Measurements from ENCODE around the gene SPRR3.

Gene SPRR3, protein sequence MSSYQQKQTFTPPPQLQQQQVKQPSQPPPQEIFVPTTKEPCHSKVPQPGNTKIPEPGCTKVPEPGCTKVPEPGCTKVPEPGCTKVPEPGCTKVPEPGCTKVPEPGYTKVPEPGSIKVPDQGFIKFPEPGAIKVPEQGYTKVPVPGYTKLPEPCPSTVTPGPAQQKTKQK

DNA sequence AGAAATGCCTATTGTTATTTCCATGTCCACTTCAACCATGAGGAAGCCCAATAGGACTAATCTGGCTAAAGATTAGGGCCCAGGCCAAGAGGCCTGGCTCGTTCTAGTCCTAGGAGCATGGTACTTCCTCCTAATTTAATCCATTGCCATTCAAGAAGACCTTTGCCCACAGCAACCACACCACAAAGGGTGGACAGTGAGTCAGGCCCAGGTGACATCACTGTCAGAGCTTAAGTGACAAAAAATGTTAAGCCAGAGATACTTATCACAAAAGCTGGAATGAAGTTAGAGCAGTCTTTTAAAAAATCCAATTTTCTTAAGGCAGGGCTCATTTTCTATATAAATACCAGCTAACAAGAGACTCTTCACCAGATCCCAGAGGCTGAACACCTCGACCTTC is at the start of gene SPRR3:
Gene SPRR3, plus strand, starts transcription at position 368 of the 400 bp plus-strand sequence. CDS start 1,272 bp downstream, outside the sequence.
- DNase-seq, result no peak

DNA sequence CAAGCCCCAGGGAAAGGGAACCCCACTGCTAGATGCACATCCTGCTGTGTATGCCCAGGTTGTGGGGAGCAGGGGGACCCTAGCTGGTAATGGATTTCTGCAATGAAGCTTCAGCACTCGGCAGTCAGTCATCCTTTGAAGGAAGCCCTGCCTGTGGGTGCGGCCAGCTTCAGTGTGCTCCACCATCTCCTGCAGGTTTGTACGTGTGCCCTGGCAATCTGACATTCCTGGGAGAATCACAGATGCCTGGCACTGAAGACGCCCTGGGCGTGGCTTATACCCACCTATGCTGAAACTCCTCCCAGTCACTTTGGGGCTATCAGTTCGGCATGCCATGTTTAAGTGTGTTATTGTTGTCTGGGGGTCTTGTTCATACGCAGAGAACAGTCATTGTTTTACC is 47.8 kb upstream of the SPRR3 start:
- DNase-seq, result no peak

DNA sequence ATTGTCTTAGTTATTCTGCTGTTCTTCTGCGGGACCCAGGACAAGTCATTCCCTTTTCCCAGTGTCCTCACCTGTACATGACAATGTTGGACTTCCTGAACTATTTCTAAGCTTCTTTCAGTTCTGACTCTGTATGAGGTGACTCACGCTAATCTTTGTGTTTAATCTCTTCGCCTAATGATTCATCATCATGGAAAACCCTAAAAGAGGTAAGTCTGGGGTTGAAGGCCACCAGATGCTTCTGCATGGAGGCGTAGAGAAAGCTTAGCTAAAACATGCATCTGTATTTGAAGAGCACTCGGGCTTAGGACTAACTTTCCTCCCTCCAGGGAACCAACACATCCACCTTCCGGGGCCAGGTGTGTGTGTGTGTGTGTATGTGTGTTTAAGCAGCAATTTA is 47.1 kb upstream of the SPRR3 start:
- DNase-seq, result no peak

DNA sequence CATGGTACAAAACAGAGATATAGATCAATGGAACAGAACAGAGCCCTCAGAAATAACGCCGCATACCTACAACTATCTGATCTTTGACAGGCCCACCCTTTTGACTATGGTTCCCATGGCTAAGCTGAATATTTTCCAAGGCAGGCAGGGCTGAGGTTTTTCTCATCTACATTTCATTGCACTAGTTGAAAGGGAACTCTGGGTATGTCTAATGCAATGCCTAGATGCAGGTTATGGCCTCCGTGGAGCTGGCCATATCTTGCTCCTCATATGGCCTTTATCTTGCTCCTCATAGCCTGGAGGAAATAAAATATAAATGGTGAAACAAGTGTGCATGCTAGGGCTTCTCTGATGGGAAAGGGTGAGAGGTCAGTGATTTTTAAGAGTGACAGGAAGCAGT is 44.0 kb upstream of the SPRR3 start:
- DNase-seq, result no peak

DNA sequence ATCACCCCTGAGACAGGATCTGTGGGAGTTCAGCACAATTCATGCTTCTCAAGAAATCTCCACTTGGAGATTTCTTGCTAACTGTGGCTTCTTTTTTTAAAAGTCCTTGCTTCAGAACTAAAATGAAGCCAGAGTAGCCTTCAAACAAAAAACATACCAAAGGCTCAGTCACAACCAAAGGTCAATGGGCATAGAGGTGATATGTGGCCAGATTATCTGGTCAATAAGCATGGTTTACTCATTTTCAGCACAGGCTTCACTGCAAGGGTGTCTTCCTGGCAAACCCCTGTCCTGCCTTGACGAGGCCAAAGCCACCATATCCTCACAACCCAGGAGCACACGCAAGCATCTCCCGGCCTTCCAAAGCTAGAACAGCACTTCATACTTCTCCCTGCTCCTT is 42.3 kb upstream of the SPRR3 start:
- DNase-seq, result no peak

DNA sequence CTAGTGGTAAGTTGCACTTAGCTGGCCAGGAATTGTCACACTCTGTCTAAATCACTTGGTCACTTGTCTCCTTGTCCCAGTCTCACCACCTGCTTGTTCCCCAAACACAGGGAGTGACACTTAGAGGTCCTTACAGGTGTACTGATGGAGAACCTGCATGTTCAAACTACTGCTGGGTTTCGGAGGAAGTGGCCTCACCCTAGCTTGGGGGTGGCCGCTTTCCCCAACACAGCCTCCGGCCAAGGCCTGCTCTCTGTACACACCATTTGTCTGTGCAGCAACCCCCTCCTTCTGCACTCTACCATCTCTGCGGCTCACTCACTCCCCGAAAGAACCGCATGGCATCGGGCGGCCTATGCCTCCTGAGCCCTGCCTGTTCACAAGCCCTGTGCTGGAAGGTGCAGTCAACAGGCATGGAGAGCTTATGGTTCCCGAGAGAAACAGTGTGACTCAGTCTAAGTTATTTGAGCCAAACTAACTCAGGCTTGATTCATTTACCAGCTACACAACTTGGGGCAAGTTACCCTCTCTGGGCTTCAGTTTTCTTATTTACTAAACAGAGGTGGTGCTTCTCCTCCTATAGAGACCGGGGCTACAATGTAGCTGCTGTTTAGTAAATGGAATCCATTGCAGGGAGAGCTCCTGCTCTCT is 41.6 kb upstream of the SPRR3 start:
- no peak for DNase-seq

DNA sequence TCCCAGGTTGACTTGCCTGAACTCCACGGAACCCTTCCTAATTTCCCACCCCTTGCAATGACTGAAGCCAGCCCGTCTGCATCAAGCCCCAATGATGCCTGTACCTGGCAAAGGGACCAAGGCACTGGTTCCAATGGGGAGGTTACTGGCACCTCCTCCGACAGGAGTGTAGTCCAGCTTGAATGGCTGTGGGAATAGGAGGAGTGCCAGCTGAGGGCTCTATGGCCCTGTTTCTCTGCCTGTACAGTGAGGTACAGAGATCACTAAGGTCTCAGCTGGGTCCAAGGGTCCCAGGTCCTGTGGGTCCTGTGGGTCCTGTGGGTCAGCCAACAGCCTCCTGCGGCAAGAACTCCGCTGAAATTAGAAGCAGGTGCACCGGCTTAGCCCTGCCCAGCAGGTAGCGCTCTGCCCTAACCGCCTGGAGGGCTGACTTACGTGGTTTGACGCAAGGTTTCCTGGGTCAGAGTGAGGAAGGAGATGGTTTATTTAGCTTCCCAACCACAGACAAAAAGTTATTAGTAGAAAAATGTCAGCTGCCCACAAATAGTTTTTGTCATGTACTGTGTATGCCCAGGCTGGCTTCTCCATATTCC is 41.0 kb upstream of the SPRR3 start:
- no peak for DNase-seq

DNA sequence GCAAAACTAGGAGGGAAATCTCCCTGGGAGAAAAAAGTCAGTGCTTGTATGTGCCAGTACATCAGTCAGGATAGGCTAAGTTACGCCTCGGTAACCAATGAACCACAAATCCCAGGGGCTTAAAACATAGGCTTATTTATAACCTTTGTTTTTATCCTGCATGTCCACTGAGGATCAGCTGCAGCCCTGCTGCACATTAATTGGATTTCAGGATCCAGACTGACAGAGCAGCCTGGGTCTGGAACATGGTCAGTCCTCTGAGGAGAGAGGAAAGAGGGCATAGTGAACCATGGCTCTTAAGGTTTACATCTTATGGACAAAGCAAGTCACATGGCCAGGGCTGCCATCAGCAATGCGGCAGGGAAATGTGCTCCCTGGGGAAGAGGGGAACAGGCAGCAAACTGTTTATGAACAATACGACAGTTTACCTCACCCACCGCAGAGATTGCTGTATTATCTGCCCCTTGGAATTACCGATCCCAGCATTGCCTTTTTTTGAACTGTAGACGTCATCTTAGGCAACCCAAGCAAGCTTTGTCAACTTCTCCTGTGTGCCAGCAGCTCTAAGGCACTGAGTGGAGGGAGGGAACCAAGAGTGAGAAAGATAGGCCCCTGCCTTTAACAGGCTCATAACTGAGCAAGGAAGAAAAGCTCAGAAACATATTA is 40.2 kb upstream of the SPRR3 start:
- no peak for DNase-seq

DNA sequence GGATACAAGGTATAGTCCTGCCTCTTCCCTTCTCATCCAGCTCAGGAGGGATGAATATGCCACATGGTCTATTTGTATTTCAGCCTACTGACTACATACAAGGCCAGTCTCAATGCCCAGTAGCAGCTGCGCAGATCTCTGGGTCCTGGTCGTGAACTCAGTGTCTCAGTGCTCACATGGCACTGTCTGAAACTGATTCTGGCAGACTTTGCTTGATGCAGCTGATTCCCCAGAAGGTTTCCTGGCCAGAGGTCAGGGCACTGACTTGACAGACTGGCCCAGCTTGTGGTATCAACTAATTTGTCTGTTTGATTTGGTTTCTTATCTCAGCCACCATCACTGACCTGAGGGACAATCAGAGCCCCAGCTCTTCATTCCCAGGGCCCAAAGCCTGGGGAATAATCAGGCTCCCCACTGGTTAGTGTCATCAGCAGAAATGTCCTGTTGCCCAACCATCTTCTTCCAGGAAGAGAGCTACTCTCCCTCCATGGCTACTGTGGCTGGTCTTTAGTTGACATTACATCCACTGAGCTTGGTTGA is 38.6 kb upstream of the SPRR3 start:
- DNase-seq, result no peak

DNA sequence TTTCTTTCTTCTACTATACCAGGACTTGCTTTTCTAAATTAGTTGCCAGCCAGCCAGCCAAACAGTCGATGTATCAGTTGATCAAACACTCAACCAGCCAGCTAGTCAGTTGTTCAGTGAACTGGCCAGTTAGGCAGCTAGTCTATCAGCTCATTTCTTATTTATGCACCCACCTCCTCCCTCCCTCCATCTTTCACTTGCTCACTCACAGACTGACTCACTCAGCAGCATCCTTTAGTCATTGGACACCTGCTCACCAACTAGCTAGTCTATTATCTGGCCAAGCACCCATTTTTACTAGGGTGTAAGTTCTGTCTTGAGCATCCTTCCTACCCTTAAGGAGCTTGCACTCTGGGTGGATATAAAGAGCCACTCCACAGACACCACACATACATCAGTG is 37.0 kb upstream of the SPRR3 start:
- no peak for DNase-seq

DNA sequence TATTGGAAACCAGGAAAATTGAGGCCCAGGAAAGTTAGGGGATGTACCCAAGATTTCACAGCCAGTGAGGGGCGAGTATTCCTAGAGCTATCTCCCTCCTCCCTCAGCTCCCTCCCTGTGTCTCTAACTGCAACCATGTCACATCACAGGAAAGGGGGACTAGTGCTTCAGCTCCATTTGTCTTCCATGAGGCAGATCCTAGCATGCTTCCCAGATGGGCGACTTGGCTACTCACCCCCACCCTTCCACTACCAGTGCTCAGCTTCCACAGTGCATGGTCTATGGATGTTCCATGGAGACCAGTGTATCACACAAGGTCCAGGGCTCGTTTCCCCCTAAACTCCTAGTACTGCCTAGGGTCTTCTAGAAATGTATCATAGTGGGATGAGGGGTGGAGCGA is 35.7 kb upstream of the SPRR3 start:
- DNase-seq, result no peak

DNA sequence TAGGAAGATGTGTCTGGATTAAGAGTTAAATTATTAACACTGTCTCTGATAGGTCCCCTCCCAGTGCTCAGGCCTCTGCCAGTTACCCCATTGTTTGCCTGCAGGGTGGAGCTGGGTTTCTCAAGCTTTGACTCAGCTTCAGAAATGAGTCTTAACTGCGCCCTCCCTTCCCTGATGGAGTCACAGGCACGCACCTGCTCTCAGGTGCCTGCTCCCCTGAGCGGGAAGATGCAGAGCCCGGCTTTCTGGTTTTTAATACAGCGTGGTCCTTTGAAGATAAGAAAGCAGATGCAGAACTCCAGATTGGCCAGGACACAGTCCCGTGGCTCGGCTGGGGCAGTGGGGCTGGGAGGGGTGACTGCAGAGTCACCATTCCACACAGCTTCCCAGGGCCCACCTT is 34.3 kb upstream of the SPRR3 start:
- DNase-seq, result no peak

DNA sequence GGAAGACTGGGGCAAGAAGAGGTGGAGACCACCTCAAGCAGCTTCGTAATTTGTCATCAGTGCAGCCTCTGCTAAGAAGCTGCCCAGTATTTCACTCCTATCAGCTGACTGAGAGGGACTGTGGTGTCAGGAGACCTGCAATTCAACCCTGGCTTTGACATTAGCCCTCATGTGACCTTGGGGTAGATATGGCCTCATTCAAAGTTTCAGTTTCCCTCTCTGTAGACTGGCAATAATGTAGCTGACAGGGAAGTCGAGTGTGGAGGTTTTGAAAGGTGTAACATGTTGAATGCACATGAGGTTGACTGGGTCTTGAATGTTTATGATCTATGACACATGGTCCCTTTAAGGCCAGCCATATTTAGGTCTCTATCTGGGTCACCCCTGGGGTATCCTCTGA is 33.3 kb upstream of the SPRR3 start:
- DNase-seq, result no peak

DNA sequence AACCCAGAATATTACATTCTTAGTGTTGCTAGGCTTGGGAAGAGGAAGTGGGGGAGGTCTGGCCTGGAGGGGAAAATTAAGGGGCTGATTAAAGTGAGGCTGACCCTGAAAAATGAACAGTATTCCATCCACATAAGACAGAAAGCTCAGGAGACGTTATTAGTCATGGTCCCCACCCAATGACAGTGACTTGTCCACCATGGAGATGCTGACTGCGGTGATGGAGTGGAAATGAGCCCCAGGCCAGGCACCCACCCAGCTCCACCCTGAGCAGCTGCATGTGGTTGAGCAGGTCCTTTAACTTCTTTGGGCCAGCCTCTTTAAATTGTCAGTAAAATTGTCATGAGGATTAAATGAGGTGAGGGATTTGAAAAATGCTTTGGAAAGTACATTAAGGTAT is 32.5 kb upstream of the SPRR3 start:
- no peak for DNase-seq

DNA sequence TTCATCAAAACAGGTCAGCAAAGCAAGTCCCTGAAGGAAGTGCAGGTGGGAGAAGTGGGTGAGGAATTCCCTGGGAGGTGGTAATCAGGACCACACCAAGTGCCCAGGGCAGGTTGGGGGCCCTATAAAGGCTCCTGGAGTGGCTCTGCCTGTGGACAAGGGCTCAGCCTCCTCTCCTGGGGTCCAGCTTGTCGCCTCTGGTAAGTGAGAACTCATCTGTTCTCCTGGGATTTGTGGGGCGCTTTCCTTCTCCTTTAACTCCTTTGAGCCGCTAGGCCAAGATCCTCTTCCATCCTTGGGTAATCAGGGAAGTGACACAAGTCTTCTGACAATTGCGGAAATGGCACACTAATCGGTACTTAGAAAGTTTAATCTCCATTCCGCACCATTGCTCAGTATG is 31.1 kb upstream of the SPRR3 start, which contains the start of gene SPRR4:
Gene SPRR4, plus strand, starts transcription at position 154 of the 400 bp plus-strand sequence. CDS start 1,243 bp downstream, outside the sequence.
- no peak for DNase-seq

DNA sequence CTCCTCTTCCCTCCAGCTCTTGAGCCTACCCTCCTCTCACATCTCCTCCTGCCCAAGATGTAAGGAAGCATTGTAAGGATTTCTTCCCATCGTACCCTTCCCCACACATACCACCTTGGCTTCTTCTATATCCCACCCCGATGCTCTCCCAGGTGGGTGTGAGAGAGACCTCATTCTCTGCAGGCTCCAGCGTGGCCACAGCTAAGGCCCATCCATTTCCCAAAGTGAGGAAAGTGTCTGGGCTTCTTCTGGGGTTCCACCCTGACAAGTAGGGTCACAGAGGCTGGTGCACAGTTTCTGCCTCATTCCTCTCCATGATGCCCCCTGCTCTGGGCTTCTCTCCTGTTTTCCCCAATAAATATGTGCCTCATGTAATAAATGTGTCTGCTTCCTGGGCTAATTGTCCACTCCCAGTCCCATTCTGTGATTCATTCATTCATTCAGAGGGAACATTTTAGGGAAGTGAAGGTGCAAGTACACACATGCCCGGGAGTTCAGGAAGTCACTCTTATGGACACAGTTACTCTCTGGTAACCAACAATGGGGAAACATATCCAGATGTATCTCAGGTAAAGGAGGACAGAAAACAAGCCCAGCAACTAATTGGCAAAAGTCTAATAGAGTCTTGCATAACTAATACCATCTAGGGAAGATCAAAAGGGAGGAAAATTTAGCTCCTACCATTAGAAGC is 29.2 kb upstream of the SPRR3 start:
- DNase-seq, result no peak

DNA sequence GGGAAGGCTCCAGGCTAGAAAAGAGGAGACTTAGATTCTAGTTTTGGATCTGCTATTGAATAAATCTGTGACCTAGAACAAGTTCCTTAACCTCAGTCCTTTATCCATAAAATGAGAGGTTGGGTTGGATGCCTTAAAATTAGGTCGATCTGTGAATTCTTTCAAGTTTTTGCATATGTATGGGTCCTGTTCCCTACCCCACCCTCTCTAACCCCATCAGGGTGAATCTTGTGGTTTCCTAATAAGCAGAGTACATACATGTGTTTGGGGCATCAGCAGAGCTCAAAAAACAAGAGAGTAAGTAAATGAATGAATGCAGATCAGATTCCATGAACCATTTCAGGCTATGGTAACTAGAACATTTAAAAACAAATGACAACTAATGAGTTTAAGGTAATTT is 24.9 kb upstream of the SPRR3 start:
- DNase-seq, result no peak

DNA sequence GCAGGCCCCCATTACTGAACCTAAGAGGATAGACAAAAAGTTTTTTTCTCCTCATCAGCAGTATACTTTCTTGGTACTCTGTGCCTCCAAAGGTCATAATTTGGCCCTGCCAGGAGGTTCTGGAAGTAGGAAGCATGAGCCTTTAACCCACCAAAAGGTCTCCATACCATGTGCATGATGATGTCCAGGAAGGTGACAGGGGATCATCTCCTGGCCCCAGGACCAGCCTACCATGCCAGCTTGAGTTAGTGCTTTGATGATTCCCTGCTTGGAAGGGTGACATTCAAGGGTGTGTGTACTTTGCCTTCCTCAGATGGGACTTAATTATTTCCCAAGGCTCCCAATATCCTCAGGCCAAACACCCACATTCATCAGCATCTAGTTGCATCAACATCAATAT is 23.9 kb upstream of the SPRR3 start:
- DNase-seq, result no peak

DNA sequence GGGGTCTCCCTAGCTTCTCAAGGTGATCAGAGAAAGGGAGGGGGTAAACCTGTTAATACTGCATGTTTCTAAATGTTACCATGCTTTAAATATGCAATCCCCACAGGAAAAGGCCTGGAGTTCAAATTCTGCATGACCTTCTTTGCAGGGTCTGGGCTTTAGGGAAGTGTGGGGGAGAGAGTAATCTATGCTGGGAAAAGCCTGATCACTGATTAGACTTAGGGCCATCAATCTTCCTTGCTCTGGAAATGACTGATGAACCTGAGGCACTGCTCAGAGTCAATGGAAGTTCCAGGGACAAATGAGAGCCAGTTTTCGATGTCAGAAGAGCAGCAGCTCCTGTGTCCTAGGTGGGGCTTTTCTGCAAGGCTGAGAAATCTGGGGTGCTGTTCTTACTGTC is 20.9 kb upstream of the SPRR3 start:
- no peak for DNase-seq

DNA sequence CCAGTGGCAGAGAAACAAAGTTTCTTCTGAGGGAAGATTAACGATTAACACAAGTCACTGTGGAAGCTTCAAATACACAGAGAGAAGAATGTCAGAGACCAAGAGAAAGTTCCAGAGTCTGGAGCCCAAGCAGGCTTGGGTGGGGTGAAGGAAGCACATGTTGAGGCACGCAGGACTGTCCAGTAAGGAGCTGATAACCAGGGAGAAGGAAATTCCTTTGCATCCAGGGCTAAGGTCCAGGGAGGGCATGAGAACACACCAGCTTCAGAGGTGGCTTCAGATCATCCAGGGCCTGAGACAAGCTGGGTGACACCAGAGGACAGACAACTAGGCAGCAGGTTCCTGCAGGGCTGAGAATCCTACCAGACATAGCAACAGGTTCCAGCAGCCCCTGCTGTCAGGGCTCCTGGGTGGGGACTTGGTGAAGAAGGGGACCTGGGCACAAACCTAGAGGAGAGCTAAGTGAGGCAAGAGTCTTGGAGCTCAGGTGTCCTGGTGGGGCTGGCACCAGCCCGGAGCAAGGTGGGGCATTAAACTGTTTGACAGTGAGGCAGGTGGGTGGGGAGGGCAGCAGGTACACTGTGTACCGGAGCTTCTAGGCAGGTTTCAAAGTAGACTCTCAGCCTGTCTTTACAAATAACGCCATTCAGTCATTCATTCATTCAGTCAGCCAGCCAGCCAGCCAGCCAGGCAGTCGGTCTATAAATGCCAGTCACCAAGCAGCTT is 20.2 kb upstream of the SPRR3 start:
- DNase-seq, result no peak

DNA sequence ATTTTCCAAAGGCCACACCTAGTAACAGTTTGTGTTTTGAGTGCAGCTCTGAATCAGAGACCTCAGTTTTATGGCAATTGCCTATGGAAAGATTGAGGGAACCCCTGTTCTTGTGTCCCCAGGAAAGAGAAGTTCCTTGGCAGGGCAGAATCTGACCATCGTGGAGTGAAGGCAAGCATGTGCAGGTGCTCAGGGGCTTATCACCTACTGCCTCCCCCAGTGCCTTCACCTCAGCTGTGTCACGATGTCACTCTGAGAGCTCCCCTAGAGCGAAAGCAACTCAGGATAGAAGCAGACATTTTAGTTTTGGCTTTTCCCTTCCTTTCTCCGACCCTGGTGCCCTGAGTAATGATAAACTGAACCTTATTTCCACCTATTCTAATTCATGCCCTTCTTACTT is 19.5 kb upstream of the SPRR3 start:
- no peak for DNase-seq

DNA sequence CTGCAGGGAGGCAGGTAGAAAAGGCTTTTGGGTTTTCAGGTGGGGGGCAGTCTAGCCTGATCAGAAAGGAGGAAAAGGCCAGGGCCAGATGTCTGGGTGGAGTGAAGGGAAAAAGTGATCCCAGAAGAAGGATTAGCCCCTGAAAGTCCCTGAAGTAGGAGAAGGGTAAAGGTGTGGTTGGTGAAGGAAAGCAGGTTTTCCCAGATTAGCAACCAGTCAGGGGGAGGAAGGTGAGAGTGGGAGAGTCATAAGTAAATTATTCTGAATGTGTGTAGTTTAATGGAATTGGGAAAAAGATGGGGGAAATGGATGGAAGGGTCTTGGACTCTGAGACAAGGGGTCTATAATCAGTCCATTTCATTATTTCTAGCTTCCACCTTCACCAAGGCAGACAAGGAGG is 18.3 kb upstream of the SPRR3 start:
- no peak for DNase-seq

DNA sequence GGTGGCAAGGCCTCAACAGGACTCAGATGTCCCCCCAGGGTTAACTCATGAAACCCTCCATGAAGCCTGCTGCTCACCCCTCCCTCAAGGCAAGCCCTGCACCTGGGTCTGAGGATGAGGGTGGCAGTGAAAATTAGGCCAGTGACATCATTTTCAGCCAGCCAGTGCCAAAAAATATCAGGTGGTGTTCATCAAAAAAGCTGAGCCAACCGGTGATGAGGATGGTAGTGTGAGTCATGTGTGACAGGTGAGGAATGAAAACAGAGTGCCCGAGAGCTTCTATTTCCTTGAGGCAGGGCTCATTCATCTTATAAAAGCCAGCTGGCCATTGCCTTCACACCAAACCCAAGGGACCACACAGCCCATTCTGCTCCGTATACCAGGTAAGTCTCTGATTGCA is 17.8 kb upstream of the SPRR3 start, which contains the start of gene SPRR1A:
Gene SPRR1A, plus strand, starts transcription at position 339 of the 400 bp plus-strand sequence. CDS start 1,150 bp downstream, outside the sequence.
- no peak for DNase-seq
